Trophoblast cell (in vitro differentiated cells and primary cell): Measurements from ENCODE around the gene ABHD1.

Source experiments
- DNase-seq, 2 donors: peaks; one replicate each; pipeline ENCODE4 v3.0.0-alpha.2; 2016
- H2AFZ ChIP-seq: 2 replicates; pipeline ENCODE4 v1.6.1; 2013; ENCODE audit warnings: low read length, moderate library complexity, mild to moderate bottlenecking; ENCODE audit not compliant: insufficient read depth, poor library complexity
- H2AK5ac ChIP-seq: 2 replicates; pipeline ENCODE4 v1.6.1; 2013; ENCODE audit warnings: mild to moderate bottlenecking, low read length
- H2BK120ac ChIP-seq: 2 replicates; pipeline ENCODE4 v1.6.1; 2013; ENCODE audit warnings: low read length, mild to moderate bottlenecking, moderate library complexity; ENCODE audit not compliant: insufficient read depth, poor library complexity
- H2BK12ac ChIP-seq: 2 replicates; pipeline ENCODE4 v1.6.1; 2013; ENCODE audit warnings: mild to moderate bottlenecking, low read length, moderate library complexity
- H2BK5ac ChIP-seq: 2 replicates; pipeline ENCODE4 v1.6.1; 2013; ENCODE audit warnings: low read length, low read depth, moderate library complexity, mild to moderate bottlenecking; ENCODE audit not compliant: poor library complexity
- H3K14ac ChIP-seq: 2 replicates; pipeline ENCODE4 v1.6.1; 2013; ENCODE audit warnings: mild to moderate bottlenecking, low read length
- H3K18ac ChIP-seq: 2 replicates; pipeline ENCODE4 v1.6.1; 2013; ENCODE audit warnings: mild to moderate bottlenecking, low read length
- H3K23ac ChIP-seq: 2 replicates; pipeline ENCODE4 v1.6.1; 2013; ENCODE audit warnings: low read length
- H3K27ac ChIP-seq: 2 replicates; pipeline ENCODE4 v1.5.1; 2013; ENCODE audit warnings: low read depth, mild to moderate bottlenecking, inconsistent platforms, low read length, moderate library complexity
- H3K27me3 ChIP-seq: 2 replicates; pipeline ENCODE4 v1.6.1; 2013; ENCODE audit warnings: inconsistent platforms, mild to moderate bottlenecking, low read length, moderate library complexity; ENCODE audit not compliant: insufficient read depth
- H3K36me3 ChIP-seq, 2 experiments: 1 replicate in 1 of 2; 2 replicates in 1 of 2; pipeline ENCODE4 v1.6.1; 2013; ENCODE audit warnings: low read length in 2 of 2, mild to moderate bottlenecking in 2 of 2, moderate library complexity in 1 of 2; ENCODE audit not compliant: insufficient read depth in 2 of 2, control insufficient read depth in 1 of 2
- H3K4ac ChIP-seq: 2 replicates; pipeline ENCODE4 v1.6.1; 2013; ENCODE audit warnings: low read depth, mild to moderate bottlenecking, low read length, moderate library complexity
- H3K4me1 ChIP-seq, 2 experiments: 1 replicate in 1 of 2; 2 replicates in 1 of 2; pipeline ENCODE4 v1.6.1; 2013; ENCODE audit warnings: low read length in 2 of 2, mild to moderate bottlenecking in 2 of 2, moderate library complexity in 1 of 2; ENCODE audit not compliant: insufficient read depth in 2 of 2, control insufficient read depth in 1 of 2
- H3K4me2 ChIP-seq: 2 replicates; pipeline ENCODE4 v1.6.1; 2013; ENCODE audit warnings: inconsistent platforms, mild to moderate bottlenecking, low read length, moderate library complexity
- H3K4me3 ChIP-seq: 2 replicates; pipeline ENCODE4 v1.5.1; 2013; ENCODE audit warnings: mild to moderate bottlenecking, low read depth, low read length, inconsistent platforms
- H3K79me1 ChIP-seq: one replicate; pipeline ENCODE4 v1.6.1; 2013; ENCODE audit warnings: low read length
- H3K79me2 ChIP-seq: 2 replicates; pipeline ENCODE4 v1.6.1; 2013; ENCODE audit warnings: low read length, mild to moderate bottlenecking; ENCODE audit not compliant: control insufficient read depth, insufficient read depth, poor library complexity
- H3K9ac ChIP-seq: 2 replicates; pipeline ENCODE4 v1.6.1; 2013; ENCODE audit warnings: mild to moderate bottlenecking, low read length
- H3K9me3 ChIP-seq: 2 replicates; pipeline ENCODE4 v1.6.1; 2013; ENCODE audit warnings: low read depth, mild to moderate bottlenecking, control low read depth, inconsistent platforms, low read length; ENCODE audit not compliant: insufficient read depth
- H4K12ac ChIP-seq: 2 replicates; pipeline ENCODE4 v1.6.1; 2013; ENCODE audit warnings: low read depth, mild to moderate bottlenecking, low read length, moderate library complexity
- H4K8ac ChIP-seq: 2 replicates; pipeline ENCODE4 v1.6.1; 2013; ENCODE audit warnings: low read depth, mild to moderate bottlenecking, low read length, moderate library complexity
- H4K91ac ChIP-seq: one replicate; pipeline ENCODE4 v1.6.1; 2013; ENCODE audit warnings: low read depth, mild to moderate bottlenecking, low read length, moderate library complexity
- WGBS: extraction: QIAGEN DNeasy Blood & Tissue Kit; methylation state at CpG from one replicate; pipeline ENCODE4 v1.1.7; 2013; ENCODE audit warnings: missing lambda C conversion rate; ENCODE audit not compliant: insufficient read length, insufficient coverage; ENCODE audit errors: extremely low coverage; 5-methylcytosine and 5-hydroxymethylcytosine counted together

The ABHD1 gene

DNA sequence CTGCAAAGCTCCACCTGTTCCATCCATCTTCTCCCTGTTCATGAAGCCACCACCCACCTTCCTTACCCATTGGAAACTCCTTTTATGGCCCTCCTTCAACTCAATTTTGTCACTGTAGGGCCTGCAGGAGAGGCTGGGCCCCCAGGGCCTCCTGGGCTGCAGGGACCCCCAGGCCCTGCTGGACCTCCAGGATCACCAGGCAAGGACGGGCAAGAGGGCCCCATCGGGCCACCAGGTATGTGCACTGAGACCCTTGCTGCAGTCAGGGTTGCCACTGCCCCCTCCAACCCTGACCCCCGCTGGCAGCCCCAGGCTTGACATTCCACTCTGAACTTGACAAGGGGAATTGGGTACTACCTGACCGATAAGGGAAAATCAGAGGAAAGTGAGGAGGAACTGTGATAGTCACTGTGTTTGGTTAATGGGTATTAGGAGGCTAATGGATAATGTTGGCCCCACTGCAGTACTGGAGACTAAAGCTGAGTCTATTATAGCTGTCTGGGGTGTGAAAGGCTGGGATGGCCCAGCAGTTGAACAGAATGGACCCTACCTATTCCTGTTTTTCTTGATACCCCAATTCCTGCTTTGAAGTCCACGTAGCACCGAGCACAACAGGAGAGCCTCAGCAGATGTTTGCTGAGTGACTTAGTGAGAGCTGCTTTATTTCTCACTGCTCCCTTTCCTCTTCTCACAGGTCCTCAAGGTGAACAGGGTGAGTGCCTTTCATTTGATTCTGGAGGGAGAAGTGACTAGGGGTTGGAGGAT lies 39.1 kb upstream of the ABHD1 start:
- no peaks in the 10 kb centered on the region for H3K9me3 ChIP-seq
- no peak overlapping the region for H4K12ac ChIP-seq
- H3K18ac ChIP-seq: no peak overlapping the region
- no peak overlapping the region for H3K23ac ChIP-seq
- no peak overlapping the region for H3K27ac ChIP-seq
- DNase-seq: no peak
- H3K4me2 ChIP-seq: no peak overlapping the region
- no peak overlapping the region for H2BK12ac ChIP-seq
- H3K27me3 ChIP-seq: no peaks in the 10 kb centered on the region
- H3K4me1 ChIP-seq: peaks cover 8 to 19% of the 10 kb centered on the region in 2 experiments
- H3K79me2 ChIP-seq: peaks cover 8% of the 10 kb centered on the region
- H3K9ac ChIP-seq: no peak overlapping the region
- peaks cover 12% of the 10 kb centered on the region for H3K79me1 ChIP-seq
- no peak overlapping the region for H2AFZ ChIP-seq
- H4K8ac ChIP-seq: no peak overlapping the region
- H3K36me3 ChIP-seq: no peaks in the 10 kb centered on the region
- no peak overlapping the region for H2BK120ac ChIP-seq
- no peak overlapping the region for H2AK5ac ChIP-seq
- no peak overlapping the region for H3K4ac ChIP-seq
- H4K91ac ChIP-seq: no peak overlapping the region
- H2BK5ac ChIP-seq: no peak overlapping the region
- no peak overlapping the region for H3K14ac ChIP-seq
- no CpG with 5 or more reads among the region's 6 CpGs for WGBS
- no peak overlapping the region for H3K4me3 ChIP-seq

DNA sequence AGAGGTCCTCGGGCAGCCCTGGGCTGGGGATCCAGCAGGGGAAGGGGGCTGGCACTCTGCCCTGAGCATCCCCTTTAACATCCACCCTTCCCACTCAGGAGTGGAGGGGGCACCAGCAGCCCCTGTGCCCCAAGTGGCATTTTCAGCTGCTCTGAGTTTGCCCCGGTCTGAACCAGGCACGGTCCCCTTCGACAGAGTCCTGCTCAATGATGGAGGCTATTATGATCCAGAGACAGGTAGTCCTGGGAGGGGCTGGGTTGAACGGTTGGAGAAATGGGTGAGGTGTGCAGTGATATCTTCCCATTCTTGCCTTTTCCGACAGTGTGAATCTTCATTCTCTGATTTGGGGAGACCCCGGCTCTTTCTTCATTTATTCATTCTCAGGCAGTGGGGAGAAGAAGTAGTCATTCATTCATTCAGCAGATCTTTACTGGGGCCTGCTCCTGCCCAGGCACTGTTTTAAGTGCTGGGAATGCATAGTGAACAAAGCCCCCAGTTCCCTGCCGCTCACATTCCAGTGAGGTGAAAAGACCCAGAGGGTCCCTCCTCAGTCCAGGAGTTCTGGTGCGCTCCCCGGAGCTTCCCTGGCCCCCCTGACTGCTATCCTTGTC lies 38.4 kb upstream of the ABHD1 start:
- Histone ChIP-seq H3K4me1 (peaks cover 8 to 19% of the 10 kb centered on the region in 2 experiments), H3K79me1 (peaks cover 12% of the 10 kb centered on the region), H2BK12ac (peak overlapping the region; percentile 16), H3K27ac (no peak overlapping the region), H3K23ac (no peak overlapping the region), H4K91ac (no peak overlapping the region), H2AFZ (peak overlapping the region; percentile 27), H2BK5ac (no peak overlapping the region), H2AK5ac (peak overlapping the region; percentile 14), H3K9me3 (no peaks in the 10 kb centered on the region), H4K12ac (no peak overlapping the region), H3K27me3 (no peaks in the 10 kb centered on the region), H3K4ac (peak overlapping the region; percentile 3), H3K14ac (peak overlapping the region; percentile 71), H2BK120ac (no peak overlapping the region), H4K8ac (peak overlapping the region; percentile 82), H3K36me3 (no peaks in the 10 kb centered on the region), H3K4me2 (peak overlapping the region; percentile 83), H3K4me3 (no peak overlapping the region), H3K18ac (no peak overlapping the region), H3K9ac (no peak overlapping the region), H3K79me2 (peaks cover 8% of the 10 kb centered on the region)
- WGBS: no CpG with 5 or more reads among the region's 10 CpGs
- no peak for DNase-seq

- H3K79me1 ChIP-seq: peaks cover 12% of the 10 kb centered on the region
- peak overlapping the region; percentile 71 for H3K14ac ChIP-seq
- peak overlapping the region; percentile 3 for H3K4ac ChIP-seq
- H2AK5ac ChIP-seq: peak overlapping the region; percentile 27
- H4K12ac ChIP-seq: peak overlapping the region; percentile 93
- peak; percentile 39 to 58 for DNase-seq
- peak overlapping the region; percentile 83 for H3K4me2 ChIP-seq
- peaks cover 8 to 19% of the 10 kb centered on the region in 2 experiments for H3K4me1 ChIP-seq
- H3K9me3 ChIP-seq: no peaks in the 10 kb centered on the region
- peak overlapping the region; percentile 8 for H2BK5ac ChIP-seq
- H2AFZ ChIP-seq: peak overlapping the region; percentile 27
- peak overlapping the region; percentile 85 for H2BK120ac ChIP-seq
- H3K9ac ChIP-seq: peak overlapping the region; percentile 21
- peak overlapping the region; percentile 82 for H4K8ac ChIP-seq
- peaks cover 8% of the 10 kb centered on the region for H3K79me2 ChIP-seq
- H3K36me3 ChIP-seq: no peaks in the 10 kb centered on the region
- H3K18ac ChIP-seq: peak overlapping the region; percentile 76
- no peaks in the 10 kb centered on the region for H3K27me3 ChIP-seq
- no CpG with 5 or more reads among the region's 38 CpGs for WGBS
- H4K91ac ChIP-seq: peak overlapping the region; percentile 82
- H2BK12ac ChIP-seq: no peak overlapping the region
- no peak overlapping the region for H3K23ac ChIP-seq
- H3K4me3 ChIP-seq: peak overlapping the region; percentile 71
- no peak overlapping the region for H3K27ac ChIP-seq
Measured at GRCh38 chr2:27085673-27086089, 37.9 kb upstream of the ABHD1 start.

DNA sequence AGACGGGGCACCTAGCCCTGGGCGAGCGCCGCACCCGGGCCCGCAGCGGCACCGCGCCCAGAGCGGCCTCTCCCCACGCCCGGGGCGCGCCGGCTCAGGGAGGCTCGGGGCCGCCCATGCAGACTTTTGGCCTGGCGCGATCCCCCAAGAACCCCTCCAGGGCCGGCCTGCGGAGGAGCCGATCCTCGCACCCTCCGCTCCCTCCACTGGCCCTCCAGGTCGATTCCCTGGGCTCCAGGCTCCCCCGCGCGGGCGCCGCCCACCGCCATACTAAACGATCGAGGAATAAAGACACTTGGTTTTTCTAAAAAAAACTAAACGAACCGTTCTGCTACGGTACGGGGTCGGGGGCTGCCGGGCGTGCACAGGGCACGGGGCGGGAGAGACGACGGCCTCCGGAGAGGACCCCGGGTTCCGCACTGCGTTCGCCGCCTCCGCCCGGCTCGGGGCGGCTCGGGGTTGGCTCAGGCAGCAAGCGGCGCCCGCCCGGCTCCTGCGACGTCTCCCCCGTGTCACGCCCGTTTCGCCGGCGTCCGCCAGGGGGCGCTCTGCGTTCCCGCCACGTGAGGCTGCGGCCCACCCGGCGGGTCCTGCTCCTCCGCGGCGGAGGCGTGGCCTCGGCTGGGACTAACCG lies 37.4 kb upstream of the ABHD1 start:
- no peaks in the 10 kb centered on the region for H3K36me3 ChIP-seq
- DNase-seq: peak; percentile 93 to 99
- H3K79me1 ChIP-seq: peaks cover 12% of the 10 kb centered on the region
- H3K14ac ChIP-seq: peak overlapping the region; percentile 71
- H3K4me3 ChIP-seq: peak overlapping the region; percentile 71
- H2BK120ac ChIP-seq: peak overlapping the region; percentile 85
- H4K12ac ChIP-seq: peak overlapping the region; percentile 93
- no peak overlapping the region for H2BK12ac ChIP-seq
- H2AK5ac ChIP-seq: peak overlapping the region; percentile 27
- WGBS: no CpG with 5 or more reads among the region's 81 CpGs
- peak overlapping the region; percentile 82 for H4K91ac ChIP-seq
- peak overlapping the region; percentile 56 for H3K9ac ChIP-seq
- peak overlapping the region; percentile 83 for H3K4me2 ChIP-seq
- peaks cover 8 to 16% of the 10 kb centered on the region in 2 experiments for H3K4me1 ChIP-seq
- H3K27ac ChIP-seq: peak overlapping the region; percentile 17
- peaks cover 8% of the 10 kb centered on the region for H3K79me2 ChIP-seq
- peak overlapping the region; percentile 3 for H3K4ac ChIP-seq
- peak overlapping the region; percentile 8 for H2BK5ac ChIP-seq
- no peaks in the 10 kb centered on the region for H3K9me3 ChIP-seq
- H3K18ac ChIP-seq: peak overlapping the region; percentile 76
- no peak overlapping the region for H3K23ac ChIP-seq
- peak overlapping the region; percentile 82 for H4K8ac ChIP-seq
- peak overlapping the region; percentile 27 for H2AFZ ChIP-seq
- no peaks in the 10 kb centered on the region for H3K27me3 ChIP-seq
